Nephron progenitor cell (in vitro differentiated cells): Measurements from ENCODE around the gene SAMD10.

Source experiments
- DNase-seq: peaks from one replicate; pipeline ENCODE4 v3.0.0; 2021
- H3K27ac Mint-ChIP-seq: 2 replicates; pipeline ENCODE4 v1.8.0; 2021; ENCODE audit warnings: mild to moderate bottlenecking, moderate library complexity, mixed read lengths
- H3K27me3 Mint-ChIP-seq: 2 replicates; pipeline ENCODE4 v1.8.0; 2021; ENCODE audit warnings: mild to moderate bottlenecking, low read depth, mixed read lengths; ENCODE audit not compliant: poor library complexity
- H3K36me3 Mint-ChIP-seq: 2 replicates; pipeline ENCODE4 v1.8.0; 2021; ENCODE audit warnings: low read depth, mixed read lengths
- H3K4me1 Mint-ChIP-seq: 2 replicates; pipeline ENCODE4 v1.8.0; 2021; ENCODE audit warnings: mixed read lengths
- H3K4me3 Mint-ChIP-seq: 2 replicates; pipeline ENCODE4 v1.8.0; 2021; ENCODE audit warnings: mild to moderate bottlenecking, moderate library complexity, mixed read lengths
- H3K9me3 Mint-ChIP-seq: 2 replicates; pipeline ENCODE4 v1.8.0; 2021; ENCODE audit warnings: mild to moderate bottlenecking, moderate library complexity, mixed read lengths
- CTCF ChIP-seq: fragments of 200-600 bp; sonication (generic); IDR thresholded peaks from 2 replicates; pipeline ENCODE4 v1.5.0; 2021; ENCODE audit warnings: antibody characterized with exemption

Gene SAMD10

GRCh38 chr20:63955827-63956663 is 23.4 kb downstream of the SAMD10 start, which contains the start of gene UCKL1:
UCKL1 (minus strand) TSS chr20:63956416; CDS start chr20:63956372, 44 bp downstream.
- H3K4me3 Mint-ChIP-seq = peak within 1 kb of the TSS; percentile 83
- no peaks in the 10 kb centered on the region for H3K27me3 Mint-ChIP-seq
- TF ChIP-seq CTCF = no peak
- no peak within 1 kb of the TSS for H3K27ac Mint-ChIP-seq
- H3K4me1 Mint-ChIP-seq = peaks cover 41% of the 10 kb centered on the region
- H3K9me3 Mint-ChIP-seq = no peaks in the 10 kb centered on the region
- DNase-seq = peak; percentile 90
- no peaks in the 10 kb centered on the region for H3K36me3 Mint-ChIP-seq

GRCh38 chr20:63955281-63955826 is 24.1 kb downstream of the SAMD10 start:
- no peaks in the 10 kb centered on the region for H3K27me3 Mint-ChIP-seq
- peaks cover 44% of the 10 kb centered on the region for H3K4me1 Mint-ChIP-seq
- H3K27ac Mint-ChIP-seq = no peak overlapping the region

GRCh38 chr20:63953764-63954429 is 25.5 kb downstream of the SAMD10 start:
- H3K36me3 Mint-ChIP-seq = no peaks in the 10 kb centered on the region
- peak overlapping the region; percentile 77 for H3K27ac Mint-ChIP-seq
- peaks cover 56% of the 10 kb centered on the region for H3K4me1 Mint-ChIP-seq
- TF ChIP-seq CTCF = no peak
- H3K9me3 Mint-ChIP-seq = no peaks in the 10 kb centered on the region
- peak overlapping the region; percentile 83 for H3K4me3 Mint-ChIP-seq
- DNase-seq = no peak
- H3K27me3 Mint-ChIP-seq = no peaks in the 10 kb centered on the region

More at GRCh38 chr20:63955281-63955826, 24.1 kb downstream of the SAMD10 start:
- Mint-ChIP-seq H3K36me3 (no peaks in the 10 kb centered on the region), H3K9me3 (no peaks in the 10 kb centered on the region), H3K4me3 (peak overlapping the region; percentile 83)
- DNase-seq = peak; percentile 40
- TF ChIP-seq CTCF = peak; percentile 26

- Mint-ChIP-seq H3K27ac (no peak overlapping the region), H3K27me3 (no peaks in the 10 kb centered on the region), H3K4me1 (peaks cover 55% of the 10 kb centered on the region), H3K4me3 (no peak overlapping the region), H3K36me3 (no peaks in the 10 kb centered on the region), H3K9me3 (no peaks in the 10 kb centered on the region)
- no peak for DNase-seq
- no peak for TF ChIP-seq CTCF
These were observed 26.7 kb downstream of the SAMD10 start for GRCh38 chr20:63952769-63953168.

GRCh38 chr20:63952210-63952535 is 27.3 kb downstream of the SAMD10 start:
- H3K27me3 Mint-ChIP-seq = no peaks in the 10 kb centered on the region
- H3K36me3 Mint-ChIP-seq = no peaks in the 10 kb centered on the region
- peaks cover 51% of the 10 kb centered on the region for H3K4me1 Mint-ChIP-seq
- H3K27ac Mint-ChIP-seq = no peak overlapping the region
- H3K9me3 Mint-ChIP-seq = no peaks in the 10 kb centered on the region
- no peak for TF ChIP-seq CTCF
- DNase-seq = no peak
- no peak overlapping the region for H3K4me3 Mint-ChIP-seq
